Tibial artery (tissue), 4 donors: Measurements from ENCODE around the gene OTOL1.

Experiments used
- DNase-seq, 2 donors: peaks; one replicate each; pipeline ENCODE4 v3.0.0-alpha.2; 2019
- H3K27ac ChIP-seq, 2 donors: fragments of 200-600 bp; sonication (generic) in 1 of 2; 1 replicate in 1 of 2; 2 replicates in 1 of 2; pipeline ENCODE4 v1.5.1; 2018 to 2019; ENCODE audit warnings: mild to moderate bottlenecking in 1 of 2
- H3K27me3 ChIP-seq, 2 donors: fragments of 200-600 bp; sonication (generic) in 1 of 2; one replicate each; pipeline versions ENCODE4 v1.5.1 to v1.6.0; 2016 to 2019
- H3K36me3 ChIP-seq, 3 donors: fragments of 200-600 bp; sonication (generic) in 2 of 3; one replicate each; pipeline ENCODE4 v1.5.1; 2016 to 2019; ENCODE audit warnings: mild to moderate bottlenecking in 2 of 3
- H3K4me1 ChIP-seq, 4 donors: fragments of 200-600 bp; sonication (generic) in 2 of 4; 1 replicate in 3 of 4; 2 replicates in 1 of 4; pipeline ENCODE4 v1.5.1; 2016 to 2019
- H3K4me3 ChIP-seq, 2 donors: fragments of 200-600 bp; sonication (generic) in 1 of 2; 1 replicate in 1 of 2; 2 replicates in 1 of 2; pipeline ENCODE4 v1.5.1; 2018 to 2019; ENCODE audit warnings: mild to moderate bottlenecking in 2 of 2
- H3K9me3 ChIP-seq, 3 donors: fragments of 200-600 bp; sonication (generic) in 1 of 3; one replicate each; pipeline ENCODE4 v1.5.1; 2016 to 2019
- CTCF ChIP-seq, 2 experiments: fragments of 200-600 bp in 1 of 2; fragments of 450-650 bp in 1 of 2; IDR thresholded peaks; one replicate each; pipeline ENCODE4 v1.5.1; 2017 to 2019; ENCODE audit warnings: antibody characterized with exemption in 2 of 2, mild to moderate bottlenecking in 1 of 2, moderate library complexity in 1 of 2
- intact Hi-C: fragments of 100-400 bp; cut with DNase I; formaldehyde crosslinking; loops from one replicate; pipeline ENCODE4 v1.15.0; 2023; ENCODE audit warnings: low total_unique reads

OTOL1 gene

DNA sequence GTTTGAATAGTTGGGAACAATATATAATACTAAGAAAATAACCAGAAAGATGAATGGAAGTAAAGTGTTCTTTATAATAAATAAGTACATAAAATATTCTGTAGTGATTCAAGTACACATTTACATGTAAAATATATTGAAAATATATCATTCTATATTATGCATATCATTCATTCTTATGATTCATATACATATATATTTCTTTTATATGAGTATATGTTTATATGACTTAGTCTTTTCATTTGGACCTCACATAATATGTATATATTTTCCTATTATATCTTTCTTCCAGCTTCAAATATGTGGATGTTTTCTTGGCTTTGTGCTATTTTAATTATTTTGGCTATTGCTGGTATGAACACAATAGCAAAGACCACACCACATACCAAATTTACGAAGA, at the start of gene OTOL1:
Gene OTOL1 (plus strand): TSS at position 301 of the 400 bp plus-strand sequence. CDS start 0 bp downstream, at position 301.
- intact Hi-C loops = no loop called here

DNA sequence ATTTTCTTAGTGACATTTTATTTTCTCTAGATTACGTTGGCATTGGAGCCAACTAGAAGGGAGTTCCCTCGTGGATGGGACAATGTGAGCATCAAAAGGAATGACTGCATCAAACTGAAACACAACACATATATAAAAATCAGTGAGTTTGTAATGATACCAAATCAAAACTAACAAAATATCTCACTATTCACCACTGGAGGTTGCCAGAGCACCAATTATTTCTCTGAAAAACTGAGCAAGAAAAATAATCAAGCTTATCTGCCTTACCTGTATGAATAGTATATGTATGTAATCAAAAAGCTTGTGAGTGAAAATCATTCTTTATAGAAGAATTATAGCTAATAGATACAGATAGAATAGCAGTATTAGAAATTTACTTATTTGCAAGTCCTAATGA, 46.8 kb upstream of the OTOL1 start:
- DNase-seq = no peak
- intact Hi-C loops = no loop called here
- no peak for TF ChIP-seq CTCF (IDR thresholded peaks at IDR 0.05)

More for the DNA sequence above, at the start of gene OTOL1:
- Histone ChIP-seq H3K4me3 (no peak within 1 kb of the TSS), H3K9me3 (peaks cover 0 to 3% (median 0%) of the 10 kb centered on the region in 3 donors), H3K4me1 (no peaks in the 10 kb centered on the region), H3K27me3 (no peaks in the 10 kb centered on the region), H3K27ac (no peak within 1 kb of the TSS), H3K36me3 (no peaks in the 10 kb centered on the region)
- no peak for DNase-seq
- TF ChIP-seq CTCF (IDR thresholded peaks at IDR 0.05) = no peak

GRCh38 chr3:161452179-161452578, 44.4 kb upstream of the OTOL1 start:
- Histone ChIP-seq H3K27me3 (no peaks in the 10 kb centered on the region), H3K9me3 (no peaks in the 10 kb centered on the region), H3K4me1 (no peaks in the 10 kb centered on the region), H3K36me3 (no peaks in the 10 kb centered on the region), H3K4me3 (no peak overlapping the region), H3K27ac (no peak overlapping the region)
- DNase-seq = no peak
- intact Hi-C loops = no loop called here
- no peak for TF ChIP-seq CTCF (IDR thresholded peaks at IDR 0.05)

More for the DNA sequence above, 46.8 kb upstream of the OTOL1 start:
- Histone ChIP-seq H3K4me3 (no peak overlapping the region), H3K36me3 (no peaks in the 10 kb centered on the region), H3K27ac (no peak overlapping the region), H3K27me3 (no peaks in the 10 kb centered on the region), H3K9me3 (no peaks in the 10 kb centered on the region), H3K4me1 (no peaks in the 10 kb centered on the region)

GRCh38 chr3:161454615-161455014, 42.0 kb upstream of the OTOL1 start:
- TF ChIP-seq CTCF (IDR thresholded peaks at IDR 0.05) = no peak

DNA sequence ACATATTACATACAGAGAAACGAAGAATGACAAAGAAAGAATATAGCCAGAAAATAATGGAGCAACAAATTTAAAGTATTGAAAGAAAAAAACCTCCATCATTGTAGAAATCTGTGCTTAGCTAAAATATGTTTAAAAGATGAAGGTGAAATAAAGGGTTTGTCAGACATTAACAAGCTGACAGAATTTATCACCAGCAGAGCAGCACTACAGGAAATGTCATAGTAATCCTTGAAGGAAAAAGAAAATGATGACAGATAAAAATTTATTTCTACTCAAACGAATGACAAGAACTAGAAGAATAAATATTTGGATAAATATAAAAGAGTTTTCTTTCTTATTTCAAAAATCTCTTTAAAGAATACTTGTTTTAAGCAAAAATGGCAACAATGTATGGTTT, 40.6 kb upstream of the OTOL1 start:
- Histone ChIP-seq H3K4me1 (no peaks in the 10 kb centered on the region), H3K9me3 (no peaks in the 10 kb centered on the region), H3K27ac (no peak overlapping the region), H3K27me3 (no peaks in the 10 kb centered on the region), H3K36me3 (no peaks in the 10 kb centered on the region), H3K4me3 (no peak overlapping the region)
- no peak for TF ChIP-seq CTCF (IDR thresholded peaks at IDR 0.05)
- intact Hi-C loops = no loop called here
- DNase-seq = no peak

More at GRCh38 chr3:161454615-161455014, 42.0 kb upstream of the OTOL1 start:
- no peaks in the 10 kb centered on the region for H3K4me1 ChIP-seq
- no peak overlapping the region for H3K27ac ChIP-seq
- H3K27me3 ChIP-seq = no peaks in the 10 kb centered on the region
- no peak overlapping the region for H3K4me3 ChIP-seq
- no peak for DNase-seq
- intact Hi-C loops = no loop called here
- no peaks in the 10 kb centered on the region for H3K36me3 ChIP-seq
- H3K9me3 ChIP-seq = no peaks in the 10 kb centered on the region

- Histone ChIP-seq H3K27ac (no peak overlapping the region), H3K9me3 (peaks cover 0 to 11% (median 0%) of the 10 kb centered on the region in 3 donors), H3K27me3 (no peaks in the 10 kb centered on the region), H3K4me1 (no peaks in the 10 kb centered on the region), H3K4me3 (no peak overlapping the region), H3K36me3 (no peaks in the 10 kb centered on the region)
- intact Hi-C loops = no loop called here
- no peak for DNase-seq
- no peak for TF ChIP-seq CTCF (IDR thresholded peaks at IDR 0.05)
Measured at GRCh38 chr3:161462138-161462537, 34.5 kb upstream of the OTOL1 start.
